ENCODE data around the gene IFNAR2.

IFNAR2 gene

DNA sequence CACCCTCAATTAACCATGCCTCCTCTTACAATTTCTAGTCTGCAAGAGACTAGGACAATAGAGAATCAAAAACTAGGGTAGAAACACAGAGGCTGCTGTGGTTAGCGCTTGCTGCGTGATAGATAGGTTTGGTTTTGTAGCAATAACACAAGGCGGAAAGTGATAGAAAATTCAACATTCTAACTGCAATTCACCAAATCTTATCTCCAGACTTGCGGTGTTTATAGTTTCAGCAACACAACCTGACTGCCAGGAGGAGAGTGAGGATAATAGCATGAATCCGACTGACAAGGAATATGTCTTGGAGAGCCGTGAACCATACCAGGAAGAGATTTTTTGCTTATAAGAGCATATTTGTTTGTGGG lies 30.7 kb upstream of the IFNAR2 start:
- no peaks in the 10 kb centered on the region for H3K9me3 ChIP-seq (replicated peaks in 1 of 11)
- no peaks in the 10 kb centered on the region for H3K36me3 ChIP-seq
- H4K20me1 ChIP-seq, result no peaks in the 10 kb centered on the region
- H3K9ac ChIP-seq, result peak overlapping the region in 10 of 11 experiments; percentile 37 to 84 (median 64); a peak in 19 of 22 replicates
- no peak overlapping the region for H3K4me3 ChIP-seq
- H3K4me1 ChIP-seq, result peaks cover 26 to 76% (median 66%) of the 10 kb centered on the region in 10 experiments
- no peak; a peak in 2 of 22 replicates for TF ChIP-seq Cebpa-rat (IDR thresholded peaks at IDR 0.05)
- H3K27me3 ChIP-seq, result no peaks in the 10 kb centered on the region
- peak overlapping the region; percentile 10 to 87 (median 62); a peak in 21 of 22 replicates for H3K4me2 ChIP-seq
- H3K27ac ChIP-seq, result peak overlapping the region in 10 of 11 experiments; percentile 31 to 92 (median 78); a peak in 19 of 22 replicates

DNA sequence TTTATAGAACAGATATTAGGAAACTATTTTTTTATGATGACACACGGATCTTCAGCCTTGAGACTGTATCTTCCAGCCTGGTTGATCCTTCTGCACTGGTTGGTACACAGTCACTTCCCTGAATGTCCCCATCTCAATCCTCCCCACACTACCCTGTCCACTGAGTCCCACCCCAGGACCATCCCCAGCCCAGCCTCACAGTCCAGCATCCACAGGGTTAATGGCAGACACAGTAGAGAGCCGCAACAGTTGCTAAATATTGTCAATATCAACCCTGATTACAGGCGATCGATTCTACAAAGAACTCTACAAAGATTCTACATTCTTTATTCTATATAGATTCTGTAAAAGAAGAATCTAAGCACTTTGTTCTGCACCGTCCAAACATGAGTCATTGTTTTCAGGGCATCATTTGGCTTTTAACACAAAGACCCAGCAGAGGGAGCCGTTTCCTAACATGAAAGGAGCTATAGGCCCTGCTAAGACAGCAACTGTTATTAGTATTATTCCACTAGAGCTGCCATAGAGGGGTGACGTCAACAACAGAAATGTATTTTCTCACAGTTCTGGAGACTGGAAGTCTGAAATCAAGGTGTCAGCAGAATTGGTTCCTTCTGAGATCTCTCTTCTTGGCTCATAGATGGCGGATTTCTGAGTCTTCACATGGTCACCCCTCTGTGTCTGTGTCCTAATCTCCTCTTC lies 30.1 kb upstream of the IFNAR2 start:
- Histone ChIP-seq H3K27me3 (no peaks in the 10 kb centered on the region), H4K20me1 (no peaks in the 10 kb centered on the region), H3K36me3 (no peaks in the 10 kb centered on the region), H3K4me3 (no peak overlapping the region), H3K27ac (peak overlapping the region; percentile 21 to 92 (median 78); a peak in 19 of 22 replicates), H3K9ac (peak overlapping the region in 9 of 11 experiments; percentile 37 to 84 (median 68); a peak in 14 of 22 replicates), H3K4me2 (peak overlapping the region in 9 of 11 experiments; percentile 6 to 93 (median 68); a peak in 15 of 22 replicates), H3K4me1 (peaks cover 32 to 82% (median 72%) of the 10 kb centered on the region in 10 experiments), H3K9me3 (replicated peaks in 1 of 11) (no peaks in the 10 kb centered on the region)
- no peak for TF ChIP-seq Cebpa-rat (IDR thresholded peaks at IDR 0.05)

DNA sequence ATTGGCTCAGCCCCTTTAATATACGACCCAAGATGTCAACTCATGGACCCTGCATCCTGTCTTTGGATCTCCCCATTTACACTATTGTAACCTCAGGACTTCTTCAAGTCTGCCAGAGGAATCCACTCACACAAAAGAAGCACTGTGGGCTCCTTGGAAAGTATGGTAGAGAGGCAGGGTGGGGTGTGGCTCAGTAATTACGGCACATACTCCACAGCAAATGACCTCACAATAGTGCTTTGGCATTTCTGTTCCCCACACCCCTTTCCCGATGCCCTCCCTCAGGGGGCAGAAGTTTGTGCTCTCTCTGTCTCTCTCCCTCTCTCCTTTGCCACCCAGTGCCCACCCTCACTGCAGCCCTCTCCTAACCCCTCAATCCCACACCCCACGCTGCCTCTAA lies 27.8 kb upstream of the IFNAR2 start:
- H3K9me3 ChIP-seq (replicated peaks in 1 of 11), result no peaks in the 10 kb centered on the region
- H4K20me1 ChIP-seq, result no peaks in the 10 kb centered on the region
- no peak for TF ChIP-seq Cebpa-rat (IDR thresholded peaks at IDR 0.05)
- H3K27me3 ChIP-seq, result no peaks in the 10 kb centered on the region
- H3K4me2 ChIP-seq, result peak overlapping the region in 5 of 11 experiments; percentile 78 to 93 (median 82); a peak in 10 of 22 replicates
- H3K4me1 ChIP-seq, result peaks cover 50 to 100% (median 94%) of the 10 kb centered on the region in 10 experiments
- H3K9ac ChIP-seq, result peak overlapping the region in 4 of 11 experiments; percentile 1 to 14 (median 5); a peak in 4 of 22 replicates
- no peak overlapping the region for H3K4me3 ChIP-seq
- peak overlapping the region in 9 of 11 experiments; percentile 42 to 89 (median 83); a peak in 16 of 22 replicates for H3K27ac ChIP-seq
- no peaks in the 10 kb centered on the region for H3K36me3 ChIP-seq

DNA sequence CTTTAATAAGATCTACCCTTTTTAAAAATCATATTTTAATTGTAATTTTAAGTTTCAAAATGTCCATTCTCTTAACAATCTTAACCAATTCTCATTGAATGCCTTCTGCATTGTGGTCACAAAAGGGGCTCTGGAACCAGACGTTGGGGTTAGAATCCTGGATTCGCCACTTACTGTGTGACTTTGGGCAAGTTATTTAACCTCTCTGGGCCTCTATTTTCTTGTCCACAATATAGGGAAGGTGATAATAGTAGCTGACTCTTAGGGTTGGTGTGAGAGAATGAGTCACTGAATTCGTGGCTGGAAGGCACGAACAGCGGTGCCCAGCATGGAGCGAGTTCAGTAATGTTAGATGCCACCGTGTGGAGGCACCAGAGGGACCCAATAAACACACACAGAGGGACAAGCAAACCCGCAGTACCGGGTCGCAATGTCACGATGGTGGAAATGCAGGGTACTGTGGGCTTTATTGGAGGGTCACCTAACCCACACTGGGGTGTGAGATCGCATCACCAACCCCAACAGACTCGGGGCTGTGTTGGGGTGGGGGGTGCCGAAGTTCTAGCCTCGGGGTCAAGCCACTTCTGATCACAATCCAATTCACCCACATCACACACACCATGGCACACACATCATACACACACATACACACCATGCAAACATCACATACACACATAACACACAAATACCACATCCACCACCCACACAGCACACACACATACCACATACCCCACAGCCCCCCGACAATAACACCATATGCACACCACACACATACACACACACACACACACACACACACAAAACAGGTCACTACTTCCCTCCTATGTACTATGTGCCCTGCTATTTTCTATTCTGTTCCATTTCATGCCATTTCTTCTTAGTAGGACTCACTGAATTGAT lies 27.0 kb upstream of the IFNAR2 start:
- peak overlapping the region in 8 of 11 experiments; percentile 38 to 93 (median 80); a peak in 16 of 22 replicates for H3K4me2 ChIP-seq
- no peaks in the 10 kb centered on the region for H3K27me3 ChIP-seq
- peaks cover 57 to 100% (median 94%) of the 10 kb centered on the region in 10 experiments for H3K4me1 ChIP-seq
- no peak overlapping the region for H3K4me3 ChIP-seq
- peak overlapping the region; percentile 6 to 89 (median 83); a peak in 19 of 22 replicates for H3K27ac ChIP-seq
- peaks cover 0 to 2% (median 0%) of the 10 kb centered on the region in 11 experiments; a peak in 6 of 22 replicates for H3K9me3 ChIP-seq (replicated peaks in 1 of 11)
- H3K36me3 ChIP-seq, result no peaks in the 10 kb centered on the region
- H4K20me1 ChIP-seq, result no peaks in the 10 kb centered on the region
- H3K9ac ChIP-seq, result peak overlapping the region in 8 of 11 experiments; percentile 46 to 74 (median 58); a peak in 13 of 22 replicates
- no peak for TF ChIP-seq Cebpa-rat (IDR thresholded peaks at IDR 0.05)

DNA sequence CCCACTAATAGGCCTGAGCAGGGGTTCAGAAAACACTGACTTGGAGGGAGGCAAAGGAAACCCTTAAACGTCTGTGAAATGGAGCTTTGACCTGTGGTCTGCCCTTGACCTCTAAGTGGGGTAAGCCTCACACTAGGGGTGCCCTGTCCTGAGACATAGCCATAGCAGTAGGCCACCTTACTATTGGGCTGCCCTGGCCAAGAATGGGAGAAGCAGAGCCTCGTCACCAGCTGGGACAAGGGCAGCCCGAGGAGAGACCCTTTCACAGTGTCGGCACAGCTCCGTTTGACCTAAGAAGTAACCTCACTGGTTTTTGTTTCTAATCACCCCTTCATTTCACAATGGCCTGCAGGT lies 26.4 kb upstream of the IFNAR2 start:
- Histone ChIP-seq H3K27me3 (no peaks in the 10 kb centered on the region), H3K27ac (peak overlapping the region; percentile 6 to 89 (median 83); a peak in 20 of 22 replicates), H3K9ac (peak overlapping the region in 8 of 11 experiments; percentile 46 to 74 (median 58); a peak in 15 of 22 replicates)

DNA sequence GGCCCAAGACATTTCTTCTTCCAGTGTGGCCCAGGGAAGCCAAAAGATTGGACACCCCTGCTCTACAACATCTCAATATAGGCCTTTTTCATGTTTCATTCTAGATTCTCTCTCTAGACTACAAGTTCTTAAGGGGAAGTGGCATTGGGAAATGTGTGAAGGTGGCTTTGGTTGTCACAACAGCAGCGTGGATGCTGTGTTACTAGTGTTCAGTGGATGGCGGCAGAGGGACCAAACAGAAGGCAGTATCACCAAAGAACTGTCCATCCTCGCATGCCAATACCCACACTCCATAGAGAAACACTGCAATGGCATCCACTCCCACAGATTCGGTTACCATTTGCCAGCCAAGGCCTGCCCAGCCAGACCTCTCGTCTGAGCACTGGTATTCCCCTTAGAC lies 24.3 kb upstream of the IFNAR2 start:
- no peaks in the 10 kb centered on the region for H3K27me3 ChIP-seq
- H3K36me3 ChIP-seq, result no peaks in the 10 kb centered on the region; a peak in 1 of 22 replicates
- peak overlapping the region; percentile 57 to 89 (median 83) for H3K27ac ChIP-seq
- H3K4me3 ChIP-seq, result no peak overlapping the region; a peak in 1 of 20 replicates
- H3K4me2 ChIP-seq, result peak overlapping the region; percentile 47 to 93 (median 78)
- H3K4me1 ChIP-seq, result peaks cover 46 to 84% (median 74%) of the 10 kb centered on the region in 10 experiments
- H4K20me1 ChIP-seq, result no peaks in the 10 kb centered on the region
- H3K9ac ChIP-seq, result peak overlapping the region in 9 of 11 experiments; percentile 31 to 74 (median 60); a peak in 16 of 22 replicates
- TF ChIP-seq Cebpa-rat (IDR thresholded peaks at IDR 0.05), result no peak
- peaks cover 9 to 27% (median 14%) of the 10 kb centered on the region in 11 experiments; a peak in 18 of 22 replicates for H3K9me3 ChIP-seq (replicated peaks in 1 of 11)

More for the DNA sequence above, 26.4 kb upstream of the IFNAR2 start:
- Histone ChIP-seq H3K4me1 (peaks cover 59 to 100% (median 93%) of the 10 kb centered on the region in 10 experiments), H3K36me3 (no peaks in the 10 kb centered on the region), H3K9me3 (replicated peaks in 1 of 11) (peaks cover under 1 to 9% (median 5%) of the 10 kb centered on the region in 11 experiments; a peak in 17 of 22 replicates), H3K4me2 (peak overlapping the region in 10 of 11 experiments; percentile 33 to 93 (median 78); a peak in 18 of 22 replicates), H4K20me1 (no peaks in the 10 kb centered on the region), H3K4me3 (no peak overlapping the region)
- TF ChIP-seq Cebpa-rat (IDR thresholded peaks at IDR 0.05), result no peak

DNA sequence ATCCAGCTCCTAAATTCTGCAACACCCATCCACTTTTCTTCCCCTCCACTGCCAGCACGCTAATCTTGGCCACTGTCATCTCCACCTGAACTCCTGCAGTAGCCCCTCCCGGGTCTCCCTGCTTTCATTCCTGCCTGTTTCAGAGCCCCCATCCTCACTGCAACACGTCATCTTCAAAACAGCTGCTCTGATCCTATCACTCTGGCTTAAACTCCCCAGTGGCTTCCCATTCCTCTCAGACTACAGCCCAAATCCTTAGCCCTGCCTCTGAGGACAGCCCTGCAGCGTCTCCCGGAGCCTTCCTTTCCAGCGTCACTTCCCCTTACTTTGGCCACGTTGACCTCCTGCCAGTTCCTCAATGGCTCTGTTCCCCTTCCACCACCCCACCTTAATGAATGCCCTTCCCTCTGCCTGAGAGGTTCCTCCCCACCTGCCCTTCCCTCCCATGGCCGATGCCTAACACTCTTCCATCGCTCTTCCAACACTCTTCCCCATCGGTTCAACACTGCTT lies 22.9 kb upstream of the IFNAR2 start:
- Histone ChIP-seq H4K20me1 (no peaks in the 10 kb centered on the region), H3K4me1 (peaks cover 51 to 84% (median 74%) of the 10 kb centered on the region in 10 experiments), H3K4me3 (0 out of 20 replicates have a peak overlapping the region, but pooled peaks of 1 of the 10 experiments have one; percentile 13), H3K9me3 (replicated peaks in 1 of 11) (peaks cover 9 to 28% (median 14%) of the 10 kb centered on the region in 11 experiments; a peak in 18 of 22 replicates), H3K27ac (peak overlapping the region; percentile 34 to 89 (median 83); a peak in 21 of 22 replicates), H3K27me3 (no peaks in the 10 kb centered on the region), H3K4me2 (peak overlapping the region; percentile 65 to 93 (median 78)), H3K9ac (peak overlapping the region in 10 of 11 experiments; percentile 1 to 74 (median 58); a peak in 16 of 22 replicates), H3K36me3 (no peaks in the 10 kb centered on the region; a peak in 1 of 22 replicates)
- TF ChIP-seq Cebpa-rat (IDR thresholded peaks at IDR 0.05), result no peak
